ENCODE results near the gene MIEF1.
A peak's percentile ranks its signal among the peaks of the same experiment; 100 is the strongest.

The MIEF1 gene

DNA sequence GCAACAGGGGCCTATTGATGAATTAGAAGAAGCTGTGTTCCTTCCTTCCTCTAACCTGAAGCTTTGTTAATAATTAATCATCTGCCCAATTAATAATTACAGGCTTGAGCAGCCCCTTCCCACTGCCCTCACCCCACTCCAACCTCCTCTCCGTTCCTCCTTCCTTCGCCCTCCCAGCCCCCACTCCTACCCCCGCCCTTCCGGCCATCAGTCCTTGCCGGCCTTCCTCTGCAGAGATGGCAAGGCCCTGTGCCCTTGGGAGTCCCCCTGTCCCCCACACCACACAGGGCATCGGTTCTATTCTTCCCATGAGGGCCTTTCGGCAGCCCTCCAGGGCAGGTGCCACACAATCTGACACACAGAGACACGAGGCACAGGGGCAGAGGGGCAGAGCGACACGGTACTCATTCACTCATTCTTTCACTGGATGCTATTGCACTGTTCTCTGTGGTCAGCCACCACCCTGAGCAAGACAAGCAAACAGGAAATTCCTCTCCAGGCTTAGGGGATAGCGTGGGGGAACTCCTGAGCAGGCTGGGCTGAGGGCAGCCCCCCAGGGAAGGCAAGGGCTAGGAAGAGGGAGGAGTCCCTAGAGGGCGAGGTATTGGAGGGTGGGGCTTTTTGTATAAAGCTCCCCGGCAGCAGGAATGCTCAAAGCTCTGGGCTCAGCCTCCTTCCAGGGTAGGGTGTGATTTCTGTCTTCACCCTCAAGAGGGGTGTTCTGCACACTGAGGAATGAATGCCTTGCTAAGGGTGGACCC is 30.5 kb upstream of the MIEF1 start:
- DNase-seq: no peak

DNA sequence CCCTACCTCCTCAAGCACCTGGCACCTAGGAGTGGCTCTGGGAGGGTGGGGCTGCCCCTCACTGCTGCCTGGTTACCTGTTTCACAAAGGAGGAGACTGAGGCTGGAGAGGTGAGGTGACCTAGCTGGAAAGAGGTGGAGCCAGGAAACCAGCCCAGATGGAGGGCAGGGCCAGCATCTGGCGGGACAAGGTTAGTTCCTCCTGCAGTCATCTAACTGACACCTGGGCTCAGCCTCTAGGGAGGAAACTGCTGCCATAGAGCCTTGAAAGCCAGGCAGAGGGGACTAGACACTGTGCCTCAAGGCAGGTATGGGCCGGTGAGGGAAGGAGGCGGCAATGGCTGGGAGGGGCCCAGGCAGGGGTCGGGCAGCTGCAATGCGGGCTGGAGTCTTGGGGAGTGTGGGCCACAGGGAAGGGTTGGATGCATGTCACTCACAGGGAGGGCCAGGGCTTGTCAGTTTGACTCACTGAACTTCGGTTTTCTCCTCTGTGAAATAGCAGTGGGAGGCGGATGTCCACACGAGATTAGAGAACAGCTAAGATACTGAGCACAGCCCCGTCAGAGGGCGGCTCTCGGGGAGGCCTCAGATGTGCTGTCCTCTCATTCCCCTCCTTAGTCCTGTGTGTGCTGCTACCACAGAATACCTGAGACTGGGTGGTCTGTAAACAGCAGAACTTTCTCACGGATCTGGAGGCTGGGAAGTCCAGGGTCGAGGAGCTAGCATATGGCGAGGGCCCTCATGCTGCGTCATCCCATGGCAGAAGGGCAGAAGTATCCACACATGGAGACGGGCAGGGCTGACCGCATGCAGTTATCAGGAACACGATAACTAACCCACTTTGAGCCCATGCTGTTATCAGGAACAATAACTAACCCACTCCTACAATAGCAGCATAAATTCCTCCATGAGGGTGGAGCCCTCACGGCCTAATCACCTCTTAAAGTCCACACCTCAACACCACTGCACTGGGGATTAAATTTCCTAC is 29.2 kb upstream of the MIEF1 start:
- DNase-seq: no peak

DNA sequence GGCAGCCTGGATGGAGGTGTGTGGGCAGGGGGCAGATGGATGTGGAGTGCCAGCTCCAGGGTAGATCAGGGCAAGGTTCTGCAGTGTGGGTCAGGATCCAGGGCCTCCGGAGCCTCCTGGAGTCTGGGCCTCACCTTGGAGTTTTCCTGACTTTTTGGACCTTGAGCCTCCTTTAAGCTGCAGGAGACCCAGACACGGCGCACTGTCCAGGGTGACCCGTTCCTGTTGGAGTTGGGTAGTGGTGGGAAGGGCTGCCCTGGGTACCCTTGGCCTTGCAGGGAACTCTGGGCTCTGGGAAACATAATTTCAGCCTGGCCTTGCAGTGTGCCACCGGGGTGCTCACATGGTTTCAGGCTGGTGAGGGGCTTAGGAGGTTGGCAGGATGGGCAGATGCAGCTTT is 28.2 kb upstream of the MIEF1 start:
- no peak for DNase-seq

DNA sequence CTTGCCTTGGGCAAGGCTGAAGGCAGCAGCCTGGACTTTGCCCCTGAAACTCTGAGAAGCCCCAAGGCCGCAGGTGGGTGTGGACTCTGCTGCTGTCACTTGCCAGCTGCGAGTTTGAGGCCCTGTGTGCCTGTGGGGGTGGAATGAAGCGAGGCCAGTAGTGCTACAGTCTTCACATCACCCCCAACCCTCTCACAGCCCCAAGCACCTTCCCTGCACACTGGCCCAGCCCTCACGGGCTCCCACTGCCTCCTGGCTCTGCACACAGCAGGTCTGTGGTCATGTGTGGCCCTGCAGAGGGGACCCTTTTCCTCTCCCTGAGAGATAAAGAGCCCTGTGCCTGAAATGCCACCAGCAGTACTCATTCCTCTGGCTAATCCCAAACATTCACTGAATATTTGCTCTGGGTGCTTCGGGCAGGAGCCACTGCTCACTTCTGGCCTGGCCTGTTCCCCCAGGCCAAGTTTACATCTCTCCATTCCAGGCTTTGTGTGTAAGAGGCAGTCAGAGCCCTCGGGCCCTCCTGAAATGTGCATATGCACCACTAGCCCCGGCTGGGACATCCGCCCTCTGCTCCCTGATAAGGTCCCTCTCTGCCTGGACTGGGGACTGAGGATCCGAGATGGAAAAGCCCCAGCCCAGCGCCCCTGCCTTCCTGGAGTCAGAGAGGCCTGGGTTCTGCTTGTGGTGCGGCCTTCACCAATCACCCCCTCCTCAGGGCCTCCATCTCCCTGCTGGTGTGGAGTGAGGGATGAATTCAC is 27.6 kb upstream of the MIEF1 start:
- DNase-seq: no peak

DNA sequence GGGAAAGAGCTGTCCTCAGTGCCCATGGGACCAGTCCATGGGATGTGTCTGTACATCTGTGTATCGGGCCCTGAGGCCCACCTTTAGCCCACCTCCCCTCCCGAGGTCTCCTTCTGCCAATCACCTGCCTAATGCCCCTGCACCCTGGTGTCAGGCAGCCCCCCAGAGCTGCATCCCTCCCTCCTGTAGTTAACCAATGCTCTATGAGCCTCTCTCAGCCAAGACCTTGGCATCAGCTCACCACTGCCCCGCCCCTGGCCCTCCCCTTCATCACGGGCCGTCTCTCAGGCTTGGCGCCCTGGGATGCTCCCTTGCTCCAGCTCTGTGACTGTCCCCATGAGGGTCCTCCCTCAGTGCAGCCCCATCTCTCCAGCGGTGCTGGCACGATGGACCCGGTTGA is 26.8 kb upstream of the MIEF1 start:
- no peak for DNase-seq

DNA sequence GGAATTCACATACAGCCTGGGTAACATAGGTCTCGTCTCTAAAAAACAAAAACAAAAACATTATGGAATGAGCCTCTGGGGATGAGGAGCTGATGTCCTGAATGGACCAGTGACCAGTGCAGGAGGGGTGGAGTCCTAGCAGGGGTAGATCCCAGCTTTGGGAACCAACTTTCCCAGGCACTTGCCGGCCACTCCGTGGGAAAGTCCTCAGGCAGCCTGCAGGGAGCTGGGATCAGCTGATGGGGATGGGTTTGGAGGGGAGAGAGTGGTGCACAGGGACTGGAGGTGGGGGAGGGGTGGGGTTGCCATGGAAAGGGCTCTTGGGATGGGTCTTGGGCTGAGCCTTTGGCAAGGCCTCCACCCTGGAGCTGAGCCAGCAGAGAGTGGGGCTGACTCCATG is 26.2 kb upstream of the MIEF1 start:
- DNase-seq: no peak

DNA sequence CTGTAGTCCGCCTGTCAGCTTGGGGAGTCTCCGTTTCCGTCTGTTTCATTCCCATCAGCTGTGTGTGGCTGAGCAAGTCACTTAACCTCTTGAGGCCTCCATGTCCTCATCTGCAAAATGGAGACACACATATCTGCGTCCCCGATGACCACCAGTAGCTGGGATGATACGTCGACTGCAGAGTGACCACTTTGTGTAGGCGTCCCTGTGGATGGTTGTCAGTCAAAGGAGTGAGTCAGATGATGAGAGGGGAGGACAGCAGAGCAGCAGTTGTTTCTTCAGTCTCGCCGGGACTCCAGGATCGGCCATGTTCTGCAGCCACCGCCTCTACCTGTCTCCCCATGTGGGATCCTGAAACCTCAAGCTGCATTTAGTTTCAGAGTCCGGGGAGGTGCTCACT is 25.4 kb upstream of the MIEF1 start:
- DNase-seq: no peak

DNA sequence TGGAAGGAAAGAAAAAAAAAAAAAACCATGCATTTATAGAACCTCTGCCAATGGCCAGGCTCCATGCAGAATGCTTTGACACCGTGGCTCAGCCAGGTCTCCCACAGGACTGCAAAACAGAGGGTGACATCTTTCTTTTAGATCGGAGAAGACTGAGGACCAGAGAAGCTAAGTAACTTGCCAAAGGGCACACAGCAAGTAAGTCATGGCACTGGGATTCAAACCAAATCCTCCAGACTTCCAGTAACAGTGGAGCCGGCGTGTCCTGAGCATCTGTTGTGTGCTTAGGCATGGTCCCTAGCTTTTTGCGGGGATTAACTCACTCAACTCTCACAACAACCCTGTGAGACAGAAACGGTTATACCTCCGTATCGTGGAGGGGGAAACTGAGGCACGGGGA is 24.5 kb upstream of the MIEF1 start:
- DNase-seq: no peak

DNA sequence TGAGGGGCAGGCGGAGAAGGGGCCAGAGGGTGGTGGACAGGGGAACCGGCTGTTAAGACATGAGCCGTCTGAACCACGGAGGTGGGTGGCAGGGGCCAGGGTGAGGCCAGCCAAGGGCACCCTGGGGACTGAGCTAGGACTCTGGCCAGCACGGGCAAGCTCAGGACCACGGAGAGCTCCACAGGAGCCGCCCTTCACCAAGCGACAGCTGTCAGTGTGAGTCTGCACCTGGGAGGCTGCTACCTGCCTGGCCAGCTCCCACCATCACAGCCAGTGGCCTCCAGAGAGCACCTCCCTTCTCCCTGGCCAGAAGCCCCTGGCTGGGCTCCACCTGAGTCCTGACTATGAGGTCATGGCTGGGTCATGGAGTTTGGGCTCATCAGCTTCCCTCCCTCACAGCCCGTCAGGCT is 23.6 kb upstream of the MIEF1 start:
- DNase-seq: no peak

DNA sequence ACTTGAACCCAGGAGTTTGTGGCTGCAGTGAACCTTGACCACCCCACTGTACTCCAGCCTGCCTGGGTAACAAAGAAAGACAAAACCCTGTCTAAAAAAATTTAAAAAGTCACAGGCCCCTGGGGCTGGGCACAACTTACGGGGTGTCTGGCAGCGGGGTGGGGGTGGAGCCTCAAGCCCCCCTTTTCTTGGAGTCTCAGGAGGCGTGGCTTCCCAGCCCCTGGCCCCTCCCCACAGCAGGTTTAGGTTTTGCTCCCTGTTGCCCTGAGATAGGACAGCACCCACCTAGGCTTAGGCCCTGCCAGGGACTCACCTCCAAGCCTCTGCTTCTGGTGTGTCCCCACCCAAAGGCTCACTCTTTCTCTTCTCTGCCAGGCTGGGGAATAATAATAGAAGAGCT is 22.8 kb upstream of the MIEF1 start:
- no peak for DNase-seq

DNA sequence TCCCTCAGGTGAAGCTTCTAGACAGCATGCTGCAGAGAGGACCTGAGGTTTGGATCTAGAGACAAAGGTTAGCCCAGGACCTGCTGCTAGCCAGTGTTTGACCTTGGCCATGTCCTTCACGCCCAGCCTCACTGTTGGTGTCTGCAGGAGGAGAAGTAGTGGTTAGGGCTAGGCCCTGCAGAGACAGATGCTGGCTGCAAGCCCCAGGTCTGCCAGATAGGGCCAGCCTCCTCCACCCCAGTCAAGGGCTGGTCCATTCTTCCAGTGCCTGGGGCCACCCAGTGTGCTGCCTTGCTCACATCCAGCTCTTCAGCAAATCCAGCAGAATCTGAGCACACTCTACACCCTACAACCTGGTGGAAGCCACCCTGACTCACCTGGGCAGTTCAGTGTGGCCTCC is 21.5 kb upstream of the MIEF1 start:
- no peak for DNase-seq

DNA sequence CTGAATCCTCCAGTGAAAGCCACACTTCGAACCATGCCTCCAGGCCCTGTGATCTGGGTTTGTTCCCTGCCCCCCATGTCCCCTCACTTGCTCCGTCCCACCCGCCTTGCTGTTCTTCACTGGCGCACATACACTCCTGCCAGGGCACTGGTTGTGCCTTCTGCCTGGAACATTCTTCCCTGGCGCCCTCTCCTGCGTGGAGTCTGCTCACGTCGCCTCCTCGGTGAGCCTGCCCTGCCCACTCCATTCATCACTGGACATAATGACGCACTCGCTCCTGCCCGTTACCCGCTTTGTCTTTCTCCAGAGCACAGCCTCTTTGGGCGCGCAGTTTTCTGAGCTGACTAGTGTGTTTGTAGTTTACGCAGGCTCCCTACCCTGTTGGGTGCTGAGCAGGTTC is 21.0 kb upstream of the MIEF1 start:
- DNase-seq: no peak

DNA sequence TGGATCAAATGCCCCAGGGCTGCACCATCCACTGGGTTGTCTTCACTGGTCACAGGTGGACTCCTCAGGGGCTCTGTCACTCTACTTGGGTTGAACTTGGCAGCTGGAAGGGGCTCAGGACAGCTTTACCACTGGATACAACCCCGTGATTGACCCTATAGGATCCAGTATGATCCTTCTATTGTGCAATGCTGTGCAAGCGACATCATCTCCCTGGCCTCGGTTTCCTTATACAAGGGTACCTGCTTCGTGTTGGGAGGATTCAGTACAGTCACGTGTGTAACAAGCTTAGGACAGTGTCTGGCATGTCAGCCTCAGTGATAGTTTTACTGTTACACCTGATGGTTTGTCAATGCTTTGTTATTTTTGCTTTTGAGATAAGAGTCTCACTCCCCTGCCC is 20.5 kb upstream of the MIEF1 start:
- DNase-seq: no peak

DNA sequence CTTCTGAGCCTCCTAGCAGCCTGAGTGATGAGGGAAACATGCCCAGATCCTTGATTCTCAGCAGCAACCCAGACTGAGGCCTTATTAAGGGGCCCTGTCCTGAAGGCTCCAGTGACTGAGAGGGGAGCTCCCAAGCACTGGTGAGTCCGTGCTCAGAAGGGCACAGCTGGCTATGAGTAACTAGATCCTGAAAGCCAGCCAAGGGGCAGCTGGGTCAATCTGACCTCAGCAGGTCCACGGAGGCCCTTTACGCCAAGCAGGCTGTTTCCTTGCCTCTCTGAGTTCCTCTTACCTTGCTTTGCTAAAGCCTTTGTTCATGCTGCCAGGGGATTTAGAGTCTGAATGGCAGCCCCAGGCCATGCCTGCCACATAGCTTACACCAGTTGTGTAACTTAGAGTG is 19.3 kb upstream of the MIEF1 start:
- no peak for DNase-seq

DNA sequence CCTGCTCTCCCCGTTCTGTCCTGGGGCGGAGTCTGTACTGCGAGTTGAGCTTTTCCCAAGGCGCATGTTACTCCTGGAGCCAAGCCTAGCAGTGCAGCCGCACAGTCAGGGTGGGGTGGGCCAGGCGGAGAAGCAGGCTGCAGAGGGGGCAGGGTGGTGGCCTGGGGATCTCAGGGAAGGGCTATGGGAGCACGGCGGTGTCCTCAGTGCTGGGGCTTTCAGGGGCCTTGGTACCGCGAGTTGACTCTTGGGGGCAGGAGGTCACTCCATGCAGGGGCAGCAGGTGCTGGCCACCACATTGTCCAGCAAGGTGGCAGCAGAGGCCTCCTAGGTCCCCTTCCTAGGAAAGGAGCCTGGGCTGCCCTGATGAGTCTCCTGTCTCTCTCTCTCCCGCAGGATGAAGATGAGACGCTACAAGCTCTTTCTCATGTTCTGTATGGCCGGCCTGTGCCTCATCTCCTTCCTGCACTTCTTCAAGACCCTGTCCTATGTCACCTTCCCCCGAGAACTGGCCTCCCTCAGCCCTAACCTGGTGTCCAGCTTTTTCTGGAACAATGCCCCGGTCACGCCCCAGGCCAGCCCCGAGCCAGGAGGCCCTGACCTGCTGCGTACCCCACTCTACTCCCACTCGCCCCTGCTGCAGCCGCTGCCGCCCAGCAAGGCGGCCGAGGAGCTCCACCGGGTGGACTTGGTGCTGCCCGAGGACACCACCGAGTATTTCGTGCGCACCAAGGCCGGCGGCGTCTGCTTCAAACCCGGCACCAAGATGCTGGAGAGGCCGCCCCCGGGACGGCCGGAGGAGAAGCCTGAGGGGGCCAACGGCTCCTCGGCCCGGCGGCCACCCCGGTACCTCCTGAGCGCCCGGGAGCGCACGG is 14.9 kb upstream of the MIEF1 start:
- no peak for DNase-seq

DNA sequence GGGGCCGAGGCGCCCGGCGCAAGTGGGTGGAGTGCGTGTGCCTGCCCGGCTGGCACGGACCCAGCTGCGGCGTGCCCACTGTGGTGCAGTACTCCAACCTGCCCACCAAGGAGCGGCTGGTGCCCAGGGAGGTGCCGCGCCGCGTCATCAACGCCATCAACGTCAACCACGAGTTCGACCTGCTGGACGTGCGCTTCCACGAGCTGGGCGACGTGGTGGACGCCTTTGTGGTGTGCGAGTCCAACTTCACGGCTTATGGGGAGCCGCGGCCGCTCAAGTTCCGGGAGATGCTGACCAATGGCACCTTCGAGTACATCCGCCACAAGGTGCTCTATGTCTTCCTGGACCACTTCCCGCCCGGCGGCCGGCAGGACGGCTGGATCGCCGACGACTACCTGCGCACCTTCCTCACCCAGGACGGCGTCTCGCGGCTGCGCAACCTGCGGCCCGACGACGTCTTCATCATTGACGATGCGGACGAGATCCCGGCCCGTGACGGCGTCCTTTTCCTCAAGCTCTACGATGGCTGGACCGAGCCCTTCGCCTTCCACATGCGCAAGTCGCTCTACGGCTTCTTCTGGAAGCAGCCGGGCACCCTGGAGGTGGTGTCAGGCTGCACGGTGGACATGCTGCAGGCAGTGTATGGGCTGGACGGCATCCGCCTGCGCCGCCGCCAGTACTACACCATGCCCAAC is 14.1 kb upstream of the MIEF1 start:
- DNase-seq: no peak

DNA sequence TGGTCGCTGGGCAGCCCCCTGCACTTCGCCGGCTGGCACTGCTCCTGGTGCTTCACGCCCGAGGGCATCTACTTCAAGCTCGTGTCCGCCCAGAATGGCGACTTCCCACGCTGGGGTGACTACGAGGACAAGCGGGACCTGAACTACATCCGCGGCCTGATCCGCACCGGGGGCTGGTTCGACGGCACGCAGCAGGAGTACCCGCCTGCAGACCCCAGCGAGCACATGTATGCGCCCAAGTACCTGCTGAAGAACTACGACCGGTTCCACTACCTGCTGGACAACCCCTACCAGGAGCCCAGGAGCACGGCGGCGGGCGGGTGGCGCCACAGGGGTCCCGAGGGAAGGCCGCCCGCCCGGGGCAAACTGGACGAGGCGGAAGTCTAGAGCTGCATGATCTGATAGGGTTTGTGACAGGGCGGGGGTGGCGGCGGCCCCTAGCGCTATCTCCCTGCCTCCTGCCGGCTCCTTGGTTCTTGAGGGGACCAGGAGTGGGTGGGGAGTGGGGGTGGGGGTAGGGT is 13.5 kb upstream of the MIEF1 start:
- DNase-seq: no peak

DNA sequence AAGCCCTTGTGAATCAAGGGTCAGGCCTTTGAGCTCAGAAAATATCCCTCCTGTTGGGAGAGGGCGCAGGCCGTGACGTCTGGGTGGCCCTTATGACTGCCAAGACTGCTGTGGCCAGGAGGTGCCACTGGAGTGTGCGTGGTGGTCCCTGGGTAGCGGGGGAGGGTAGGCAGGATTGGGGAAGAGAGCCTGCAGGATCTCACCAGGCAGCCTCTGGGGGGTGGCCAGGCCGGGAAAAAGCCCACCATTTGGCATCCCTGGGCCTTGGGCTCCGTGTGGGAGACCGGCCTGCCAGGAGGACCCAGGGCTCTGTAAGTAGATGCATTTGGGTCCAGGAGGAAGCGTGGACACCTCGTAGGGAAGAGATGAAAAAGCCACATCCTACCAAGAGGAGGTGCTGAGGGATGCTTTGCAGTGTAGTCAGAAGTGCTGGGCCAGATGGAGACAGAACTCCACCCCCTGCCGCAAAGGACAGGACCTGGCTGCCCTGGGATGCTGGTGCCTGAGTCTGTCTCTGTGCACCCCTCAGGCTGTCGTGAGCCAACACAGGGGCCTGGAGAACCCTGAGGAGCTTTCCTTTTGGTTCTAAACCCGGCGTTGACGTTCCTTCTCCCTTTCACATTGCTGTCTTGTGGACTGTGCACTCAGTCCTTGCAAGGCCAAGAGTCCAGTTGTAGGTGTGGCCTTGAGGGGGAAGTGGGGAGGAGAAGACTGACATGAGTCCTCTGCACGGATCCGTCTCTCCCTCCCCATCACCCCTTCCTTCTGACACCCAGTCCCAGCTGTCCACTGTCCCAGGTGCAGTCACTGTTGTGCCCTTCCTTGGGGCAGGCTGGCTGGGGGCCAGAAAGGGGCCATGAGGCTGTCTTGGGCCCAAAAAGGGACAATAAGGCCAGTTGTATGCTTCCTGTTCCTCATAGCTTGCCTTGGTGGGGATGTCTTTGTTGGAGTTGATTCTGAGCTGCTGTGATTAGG is 12.7 kb upstream of the MIEF1 start:
- DNase-seq: no peak

DNA sequence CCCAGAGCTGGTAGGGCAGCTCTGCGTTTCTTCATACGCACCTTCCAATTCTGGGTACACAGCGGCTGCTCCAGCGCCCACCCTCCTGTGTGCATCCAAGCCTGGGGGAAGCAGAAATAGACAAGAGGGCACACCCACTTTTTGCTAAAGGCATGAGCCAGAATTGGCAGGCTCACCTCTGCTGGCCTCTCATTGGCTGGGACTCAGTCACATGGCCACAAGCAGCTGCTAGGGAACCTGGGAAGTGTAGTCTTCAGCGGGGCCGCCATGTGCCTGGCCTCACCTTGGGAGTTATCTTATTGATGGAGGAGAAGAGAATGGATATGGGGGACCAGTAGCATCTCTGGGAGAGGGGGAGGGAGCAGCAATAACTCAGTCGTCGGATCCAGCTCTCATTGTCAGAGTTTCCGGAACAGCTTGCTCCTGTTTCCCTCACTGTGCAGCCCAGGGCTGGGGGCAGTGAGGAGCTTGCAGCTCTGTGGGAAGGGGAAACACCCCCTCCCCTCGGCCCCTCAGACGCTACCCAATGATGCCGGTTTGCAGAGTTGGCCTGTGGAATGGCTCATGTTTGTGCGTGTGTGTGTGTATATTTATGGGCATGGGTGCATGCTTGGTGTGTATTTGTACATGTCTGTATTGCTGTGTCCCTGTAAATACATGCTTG is 11.8 kb upstream of the MIEF1 start:
- DNase-seq: peak; percentile 80

Measured in CD4-positive, alpha-beta T cell treated with Interleukin-6 for 4 hours (primary cell).